PC-3 (cell line): ENCODE data around the gene PEPD. TPM values are rescaled to one million over a fixed set of nuclear protein-coding genes. Genes with fewer than 3 reads are reported as not detected.

Experiments
- ATAC-seq: fragments of 200-7000 bp; cut with Tn5 transposase; 2 replicates; pipeline ENCODE4 v1.9.1; 2020; ENCODE audit warnings: mild to moderate bottlenecking, moderate library complexity
- BruUV-seq: library from RNA; stranded (reverse); fragments of 400-500 nt; replicated peaks from 2 replicates; lab custom pipeline; 2021; lab: Mats Ljungman, UMichigan
- CTCF ChIA-PET: fragments of 300-600 bp; sonication (Branson Sonifier 250); formaldehyde crosslinking; loops from one replicate; lab custom pipeline; 2022; ENCODE audit warnings: antibody characterized with exemption; lab: Charles Lee
- POLR2A ChIA-PET: fragments of 300-600 bp; sonication (Branson Sonifier 250); formaldehyde crosslinking; loops from one replicate; lab custom pipeline; 2022; ENCODE audit warnings: antibody characterized with exemption; ENCODE audit not compliant: unreplicated experiment; lab: Charles Lee
- DNase-seq: peaks from one replicate; pipeline ENCODE4 v3.0.0-alpha.2; 2015
- H2AFZ ChIP-seq: fragments of 300-600 bp; sonication (generic); 2 replicates; pipeline ENCODE4 v1.6.0; 2016; ENCODE audit warnings: antibody characterized with exemption, low read length
- H3F3A ChIP-seq: fragments of 300-600 bp; sonication (generic); one replicate; pipeline ENCODE4 v1.6.0; 2017; ENCODE audit warnings: antibody characterized with exemption, low read length, control low read depth, mild to moderate bottlenecking; ENCODE audit not compliant: unreplicated experiment
- H3K27ac ChIP-seq: fragments of 300-600 bp; sonication (generic); 2 replicates; pipeline ENCODE4 v1.5.1; 2016; ENCODE audit warnings: mild to moderate bottlenecking, low read length
- H3K27me3 ChIP-seq: fragments of 300-600 bp; sonication (generic); 2 replicates; pipeline ENCODE4 v1.6.1; 2016; ENCODE audit warnings: low read length, mixed read lengths
- H3K36me3 ChIP-seq: fragments of 300-600 bp; sonication (generic); 2 replicates; pipeline ENCODE4 v1.6.1; 2016; ENCODE audit warnings: low read depth, mixed run types, low read length, mixed read lengths
- H3K4me1 ChIP-seq: fragments of 300-600 bp; sonication (generic); 2 replicates; pipeline ENCODE4 v1.5.1; 2016; ENCODE audit warnings: low read length; ENCODE audit not compliant: insufficient read depth
- H3K4me2 ChIP-seq: fragments of 300-600 bp; sonication (generic); 2 replicates; pipeline ENCODE4 v1.6.0; 2016; ENCODE audit warnings: low read length
- H3K4me3 ChIP-seq: fragments of 300-600 bp; sonication (generic); 2 replicates; pipeline ENCODE4 v1.5.1; 2016; ENCODE audit warnings: mild to moderate bottlenecking, low read length, mixed read lengths
- H3K79me2 ChIP-seq: fragments of 300-600 bp; sonication (generic); 2 replicates; pipeline ENCODE4 v1.6.1; 2017; ENCODE audit warnings: low read length, mixed read lengths
- H3K9ac ChIP-seq: fragments of 300-600 bp; sonication (generic); 2 replicates; pipeline ENCODE4 v1.6.0; 2016; ENCODE audit warnings: mild to moderate bottlenecking, low read length
- H3K9me2 ChIP-seq: fragments of 300-600 bp; sonication (generic); replicated peaks from 2 replicates; pipeline ENCODE4 v1.6.1; 2016; ENCODE audit warnings: mixed run types, low read length, mixed read lengths
- H3K9me3 ChIP-seq: fragments of 300-600 bp; sonication (generic); 2 replicates; pipeline ENCODE4 v1.6.1; 2016; ENCODE audit warnings: low read length, mixed read lengths
- H4K20me1 ChIP-seq: fragments of 300-600 bp; sonication (generic); 2 replicates; pipeline ENCODE4 v1.6.1; 2016; ENCODE audit warnings: low read length, mixed read lengths
- CTCF ChIP-seq: fragments of 300-600 bp; sonication (generic); conservative IDR thresholded peaks from 2 replicates; pipeline ENCODE4 v1.5.1; 2017; ENCODE audit warnings: antibody characterized with exemption, low read depth, mild to moderate bottlenecking, low read length
- EZH2 ChIP-seq: fragments of 300-600 bp; sonication (generic); IDR thresholded peaks from one replicate; pipeline ENCODE4 v1.6.1; 2017; ENCODE audit warnings: antibody characterized with exemption, mild to moderate bottlenecking, low read length; ENCODE audit not compliant: unreplicated experiment
- EZH2phosphoT487 ChIP-seq: fragments of 300-600 bp; sonication (generic); IDR thresholded peaks from 2 replicates; pipeline ENCODE4 v1.6.1; 2018; ENCODE audit warnings: mild to moderate bottlenecking, antibody characterized with exemption, low read length, borderline replicate concordance
- intact Hi-C: fragments of 100-400 bp; cut with micrococcal nuclease; formaldehyde crosslinking; loops from 2 replicates; pipeline ENCODE4 v1.9.0; 2023
- total RNA-seq: library from RNA; depleted of rRNA; stranded (reverse); fragments of >200 nt; gene quantifications from 2 replicates; pipeline ENCODE4 v1.2.3, GENCODE V29; 2014

Gene PEPD
- total RNA-seq, 1 experiment from 2014 or later = 53.4 TPM

- ChIA-PET POLR2A (no interaction called here), CTCF (no interaction called here)
- H3K4me3 ChIP-seq = no peak overlapping the region
- H3F3A ChIP-seq = no peaks in the 10 kb centered on the region
- no peak overlapping the region for H2AFZ ChIP-seq
- H3K27me3 ChIP-seq = no peaks in the 10 kb centered on the region
- no peaks in the 10 kb centered on the region for H3K36me3 ChIP-seq
- intact Hi-C loops = no loop called here
- no peaks in the 10 kb centered on the region for H3K9me2 ChIP-seq
- no peak overlapping the region for H3K4me2 ChIP-seq
- no peak for TF ChIP-seq EZH2
- no peak for TF ChIP-seq EZH2phosphoT487
- no peak for TF ChIP-seq CTCF
- H3K4me1 ChIP-seq = no peaks in the 10 kb centered on the region
- H4K20me1 ChIP-seq = no peaks in the 10 kb centered on the region
- no TSS peak for BruUV-seq
- H3K79me2 ChIP-seq = no peaks in the 10 kb centered on the region
- H3K9me3 ChIP-seq = no peaks in the 10 kb centered on the region
- no peak overlapping the region for H3K9ac ChIP-seq
- H3K27ac ChIP-seq = no peak overlapping the region
- DNase-seq (no peak), ATAC-seq (no peak)
Observed at GRCh38 chr19:33436360-33437345, 84.9 kb downstream of the PEPD start.

- Histone ChIP-seq H3K9me2 (no peaks in the 10 kb centered on the region), H3K36me3 (no peaks in the 10 kb centered on the region), H3K9ac (no peak overlapping the region), H3K9me3 (no peaks in the 10 kb centered on the region), H3K4me2 (no peak overlapping the region), H3K4me3 (no peak overlapping the region), H2AFZ (no peak overlapping the region), H3F3A (no peaks in the 10 kb centered on the region), H3K79me2 (no peaks in the 10 kb centered on the region), H3K4me1 (no peaks in the 10 kb centered on the region), H4K20me1 (no peaks in the 10 kb centered on the region), H3K27ac (no peak overlapping the region), H3K27me3 (no peaks in the 10 kb centered on the region)
- CTCF ChIA-PET = no interaction called here
- POLR2A ChIA-PET = no interaction called here
- DNase-seq (no peak), ATAC-seq (no peak)
- BruUV-seq = no TSS peak
- TF ChIP-seq EZH2phosphoT487 (no peak), EZH2 (no peak), CTCF (no peak)
- intact Hi-C loops = no loop called here
Observed at GRCh38 chr19:33435706-33436359, 85.8 kb downstream of the PEPD start.
